ENCODE measurements around the gene PLPPR5.

DNA sequence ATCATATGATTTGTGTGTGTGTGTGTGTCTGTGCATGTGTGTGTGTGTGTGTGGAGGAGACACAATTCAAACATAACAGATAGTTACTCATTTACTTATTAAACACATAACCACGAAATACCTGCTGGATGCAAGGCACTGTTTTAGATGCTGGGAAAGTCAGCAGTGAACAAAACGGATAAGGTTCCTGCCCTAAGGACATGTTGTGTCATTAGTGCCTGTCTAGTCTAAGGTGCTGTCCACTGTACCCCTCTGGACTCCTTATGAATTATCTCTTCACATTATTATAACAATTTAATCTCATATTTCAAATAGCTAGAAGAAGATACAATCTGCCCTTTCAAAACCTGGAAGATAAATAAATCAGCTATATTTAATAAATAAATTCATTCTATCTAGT is 162.4 kb downstream of the PLPPR5 start:
- TF ChIP-seq CTCF (IDR thresholded peaks at IDR 0.05) (no peak), POLR2A (IDR thresholded peaks at IDR 0.05) (no peak), POLR2AphosphoS5 (IDR thresholded peaks at IDR 0.05) (no peak), EP300 (IDR thresholded peaks at IDR 0.05) (no peak)

Measured in gastroesophageal sphincter (tissue), 3 donors.